ENCODE measurements around the gene SLC33A1. TPM values are rescaled to one million over a fixed set of nuclear protein-coding genes. Genes with fewer than 3 reads are reported as not detected.
"Not testable (repeated sequence)": the region's sequence is repeated elsewhere in the genome, so short reads cannot be mapped to it uniquely, and the experiment has no call there.

SLC33A1 gene
- polyA plus RNA-seq, 3 donors from 2014 or later: 11.8 to 24.7 (median 20.4) TPM

GRCh38 chr3:155852341-155852740 is 1.9 kb downstream of the SLC33A1 start:
- Mint-ChIP-seq H3K9me3 (no peaks in the 10 kb centered on the region), H3K4me3 (peak overlapping the region; percentile 88 to 98 (median 98)), H3K36me3 (peaks cover 4 to 7% (median 5%) of the 10 kb centered on the region in 3 donors), H3K27ac (peak overlapping the region; percentile 43 to 99 (median 92)), H3K4me1 (peaks cover 58 to 70% of the 10 kb centered on the region in 2 donors), H3K27me3 (ENCODE audit: low read depth in 3 of 3) (peaks cover 8 to 11% (median 9%) of the 10 kb centered on the region in 3 donors)
- no peak for DNase-seq

GRCh38 chr3:155849404-155849803 is 4.8 kb downstream of the SLC33A1 start:
- not testable (repeated sequence) for H3K9me3 Mint-ChIP-seq; H3K36me3 Mint-ChIP-seq; H3K27me3 Mint-ChIP-seq (ENCODE audit: low read depth in 3 of 3); DNase-seq
- Mint-ChIP-seq H3K4me3 (peak overlapping the region; percentile 15 to 51 (median 47)), H3K27ac (peak overlapping the region in 1 of 6 donors; percentile 30), H3K4me1 (peaks cover 61 to 84% of the 10 kb centered on the region in 2 donors)

- DNase-seq: no peak
- Mint-ChIP-seq H3K4me3 (peak overlapping the region in 3 of 5 donors; percentile 3 to 62 (median 52)), H3K4me1 (peaks cover 59 to 85% of the 10 kb centered on the region in 2 donors), H3K36me3 (peaks cover 5 to 8% (median 7%) of the 10 kb centered on the region in 3 donors), H3K27ac (peak overlapping the region in 2 of 6 donors; percentile 48 to 58), H3K9me3 (no peaks in the 10 kb centered on the region), H3K27me3 (ENCODE audit: low read depth in 3 of 3) (no peaks in the 10 kb centered on the region)
Measured at GRCh38 chr3:155847993-155848392, 6.2 kb downstream of the SLC33A1 start.

GRCh38 chr3:155846119-155846518 is 8.1 kb downstream of the SLC33A1 start:
- no peak for DNase-seq
- H3K4me3 Mint-ChIP-seq: peak overlapping the region in 3 of 5 donors; percentile 2 to 40 (median 18)
- peak overlapping the region in 1 of 6 donors; percentile 2 for H3K27ac Mint-ChIP-seq
- H3K27me3 Mint-ChIP-seq (ENCODE audit: low read depth in 3 of 3): no peaks in the 10 kb centered on the region
- peaks cover 45 to 72% of the 10 kb centered on the region in 2 donors for H3K4me1 Mint-ChIP-seq
- H3K9me3 Mint-ChIP-seq: no peaks in the 10 kb centered on the region
- peaks cover 5 to 8% (median 7%) of the 10 kb centered on the region in 3 donors for H3K36me3 Mint-ChIP-seq

- H3K27ac Mint-ChIP-seq: peak overlapping the region in 2 of 6 donors; percentile 48 to 51
- H3K27me3 Mint-ChIP-seq (ENCODE audit: low read depth in 3 of 3): no peaks in the 10 kb centered on the region
- peak overlapping the region in 1 of 5 donors; percentile 16 for H3K4me3 Mint-ChIP-seq
- H3K4me1 Mint-ChIP-seq: peaks cover 32 to 55% of the 10 kb centered on the region in 2 donors
- no peak for DNase-seq
- peaks cover 4 to 8% (median 5%) of the 10 kb centered on the region in 3 donors for H3K36me3 Mint-ChIP-seq
- no peaks in the 10 kb centered on the region for H3K9me3 Mint-ChIP-seq
Measured at GRCh38 chr3:155843569-155843968, 10.7 kb downstream of the SLC33A1 start.

GRCh38 chr3:155835341-155836071 is 18.7 kb downstream of the SLC33A1 start:
- peaks cover 0 to 5% (median 2%) of the 10 kb centered on the region in 3 donors for H3K27me3 Mint-ChIP-seq (ENCODE audit: low read depth in 3 of 3)
- H3K4me3 Mint-ChIP-seq: peak overlapping the region; percentile 14 to 61 (median 18)
- peaks cover 0 to 3% (median 0%) of the 10 kb centered on the region in 6 donors for H3K9me3 Mint-ChIP-seq
- H3K27ac Mint-ChIP-seq: peak overlapping the region; percentile 3 to 73 (median 42)
- peaks cover 4 to 19% (median 12%) of the 10 kb centered on the region in 3 donors for H3K36me3 Mint-ChIP-seq
- peaks cover 15 to 22% of the 10 kb centered on the region in 2 donors for H3K4me1 Mint-ChIP-seq
- peak; percentile 62 to 75 (median 65) for DNase-seq

- DNase-seq; H3K4me3 Mint-ChIP-seq; H3K9me3 Mint-ChIP-seq; H3K27ac Mint-ChIP-seq; H3K4me1 Mint-ChIP-seq; H3K27me3 Mint-ChIP-seq (ENCODE audit: low read depth in 3 of 3): not testable (repeated sequence)
- peaks cover 3 to 18% (median 10%) of the 10 kb centered on the region in 3 donors for H3K36me3 Mint-ChIP-seq
Measured at GRCh38 chr3:155828490-155829098, 25.6 kb downstream of the SLC33A1 start.

GRCh38 chr3:155815030-155815545 is 39.1 kb downstream of the SLC33A1 start:
- H3K27ac Mint-ChIP-seq: no peak overlapping the region

GRCh38 chr3:155813224-155813623 is 41.0 kb downstream of the SLC33A1 start:
- H3K4me3 Mint-ChIP-seq; DNase-seq; H3K27ac Mint-ChIP-seq; H3K27me3 Mint-ChIP-seq (ENCODE audit: low read depth in 3 of 3); H3K9me3 Mint-ChIP-seq; H3K36me3 Mint-ChIP-seq; H3K4me1 Mint-ChIP-seq: not testable (repeated sequence)

More at GRCh38 chr3:155815030-155815545, 39.1 kb downstream of the SLC33A1 start:
- Mint-ChIP-seq H3K36me3 (peaks cover 0 to 4% (median 4%) of the 10 kb centered on the region in 3 donors), H3K9me3 (no peaks in the 10 kb centered on the region), H3K4me3 (no peak overlapping the region), H3K27me3 (ENCODE audit: low read depth in 3 of 3) (no peaks in the 10 kb centered on the region), H3K4me1 (peaks cover 0 to 5% of the 10 kb centered on the region in 2 donors)
- DNase-seq: no peak

GRCh38 chr3:155809181-155809580 is 45.0 kb downstream of the SLC33A1 start:
- Mint-ChIP-seq H3K4me1 (peaks cover 7 to 16% of the 10 kb centered on the region in 2 donors), H3K9me3 (no peaks in the 10 kb centered on the region), H3K27ac (no peak overlapping the region), H3K4me3 (no peak overlapping the region), H3K36me3 (peaks cover 0 to 5% (median 0%) of the 10 kb centered on the region in 3 donors), H3K27me3 (ENCODE audit: low read depth in 3 of 3) (no peaks in the 10 kb centered on the region)
- DNase-seq: no peak

GRCh38 chr3:155807823-155808222 is 46.4 kb downstream of the SLC33A1 start:
- Mint-ChIP-seq H3K36me3 (peaks cover 0 to 5% (median 4%) of the 10 kb centered on the region in 3 donors), H3K4me1 (peaks cover 7 to 16% of the 10 kb centered on the region in 2 donors), H3K27me3 (ENCODE audit: low read depth in 3 of 3) (no peaks in the 10 kb centered on the region), H3K4me3 (no peak overlapping the region), H3K27ac (no peak overlapping the region), H3K9me3 (no peaks in the 10 kb centered on the region)
- no peak for DNase-seq

GRCh38 chr3:155805802-155806618 is 48.2 kb downstream of the SLC33A1 start, which contains the start of gene C3orf33:
TSS of gene C3orf33 (minus strand) at chr3:155806278. CDS start at chr3:155806252, 26 bp downstream.
- no peaks in the 10 kb centered on the region for H3K9me3 Mint-ChIP-seq
- peak within 1 kb of the TSS; percentile 87 to 90 (median 88) for H3K4me3 Mint-ChIP-seq
- peak; percentile 75 to 77 (median 77) for DNase-seq
- H3K4me1 Mint-ChIP-seq: peaks cover 7 to 16% of the 10 kb centered on the region in 2 donors
- H3K36me3 Mint-ChIP-seq: peaks cover 5 to 13% (median 6%) of the 10 kb centered on the region in 3 donors
- H3K27me3 Mint-ChIP-seq (ENCODE audit: low read depth in 3 of 3): no peaks in the 10 kb centered on the region
- H3K27ac Mint-ChIP-seq: peak within 1 kb of the TSS; percentile 70 to 88 (median 80)

GRCh38 chr3:155805204-155805801 is 48.9 kb downstream of the SLC33A1 start:
- no peak for DNase-seq
- no peaks in the 10 kb centered on the region for H3K9me3 Mint-ChIP-seq
- H3K27me3 Mint-ChIP-seq (ENCODE audit: low read depth in 3 of 3): no peaks in the 10 kb centered on the region
- peaks cover 8 to 16% of the 10 kb centered on the region in 2 donors for H3K4me1 Mint-ChIP-seq
- peak overlapping the region; percentile 70 to 88 (median 80) for H3K27ac Mint-ChIP-seq
- peaks cover 5 to 13% (median 6%) of the 10 kb centered on the region in 3 donors for H3K36me3 Mint-ChIP-seq
- peak overlapping the region; percentile 87 to 90 (median 88) for H3K4me3 Mint-ChIP-seq
